Neural cell (in vitro differentiated cells): Measurements from ENCODE around the gene SLC25A22. TPM values are rescaled to one million over a fixed set of nuclear protein-coding genes. Genes with fewer than 3 reads are reported as not detected.

ENCODE experiments used
- H2AFZ ChIP-seq: fragments of 200-600, 300-800 bp; sonication (generic), shearing (Covaris generic); 2 replicates; pipeline ENCODE4 v1.6.0; 2014; ENCODE audit warnings: low read depth, mild to moderate bottlenecking, antibody characterized with exemption, low read length, moderate library complexity
- H3F3A ChIP-seq: fragments of 200-600 bp; shearing (Covaris generic); 2 replicates; pipeline ENCODE4 v1.6.1; 2016; ENCODE audit warnings: mild to moderate bottlenecking, moderate library complexity, mixed read lengths, antibody characterized with exemption, low read length; ENCODE audit not compliant: insufficient read depth, poor library complexity, severe bottlenecking
- H3K27ac ChIP-seq: fragments of 200-600, 300-800 bp; sonication (generic), shearing (Covaris generic); 2 replicates; pipeline ENCODE4 v1.5.1; 2014; ENCODE audit warnings: mild to moderate bottlenecking, low read length, moderate library complexity
- H3K27me3 ChIP-seq: fragments of 300-800, 200-600 bp; sonication (generic), shearing (Covaris generic); 2 replicates; pipeline ENCODE4 v1.6.0; 2014; ENCODE audit warnings: mild to moderate bottlenecking, low read depth, low read length, moderate library complexity; ENCODE audit not compliant: insufficient read depth
- H3K36me3 ChIP-seq: fragments of 300-800, 200-600 bp; sonication (generic), shearing (Covaris generic); 2 replicates; pipeline ENCODE4 v1.5.1; 2014; ENCODE audit warnings: mild to moderate bottlenecking, antibody characterized with exemption, low read length, moderate library complexity; ENCODE audit not compliant: insufficient read depth
- H3K4me2 ChIP-seq: fragments of 300-800, 200-600 bp; sonication (generic), shearing (Covaris generic); 2 replicates; pipeline ENCODE4 v1.6.0; 2014; ENCODE audit warnings: mild to moderate bottlenecking, low read length
- H3K4me3 ChIP-seq: fragments of 300-800, 200-600 bp; sonication (generic), shearing (Covaris generic); 2 replicates; pipeline ENCODE4 v1.5.1; 2014; ENCODE audit warnings: mild to moderate bottlenecking, low read length, moderate library complexity
- H3K79me2 ChIP-seq: fragments of 200-600 bp; shearing (Covaris generic); replicated peaks from 2 replicates; pipeline ENCODE4 v1.6.0; 2014; ENCODE audit warnings: mild to moderate bottlenecking, low read length, moderate library complexity; ENCODE audit not compliant: insufficient read depth
- H3K9ac ChIP-seq: fragments of 300-800, 200-600 bp; sonication (generic), shearing (Covaris generic); 2 replicates; pipeline ENCODE4 v1.6.1; 2016; ENCODE audit warnings: mild to moderate bottlenecking, low read length, mixed read lengths
- H3K9me2 ChIP-seq: fragments of 200-600 bp; shearing (Covaris generic); 2 replicates; pipeline ENCODE4 v1.6.1; 2016; ENCODE audit warnings: mild to moderate bottlenecking, low read length, mixed read lengths; ENCODE audit not compliant: insufficient read depth
- H3K9me3 ChIP-seq: fragments of 200-600, 300-800 bp; sonication (generic), shearing (Covaris generic); 2 replicates; pipeline ENCODE4 v1.6.1; 2016; ENCODE audit warnings: mild to moderate bottlenecking, mixed run types, low read length, moderate library complexity, mixed read lengths
- H4K20me1 ChIP-seq: fragments of 200-600 bp; shearing (Covaris generic); 2 replicates; pipeline ENCODE4 v1.6.1; 2016; ENCODE audit warnings: mild to moderate bottlenecking, mixed run types; ENCODE audit not compliant: insufficient read depth
- EP300 ChIP-seq: fragments of 450-650 bp; conservative IDR thresholded peaks from 2 replicates; pipeline ENCODE4 v1.6.1; 2014; ENCODE audit warnings: antibody characterized with exemption, mild to moderate bottlenecking, moderate library complexity; ENCODE audit not compliant: poor library complexity, severe bottlenecking
- EZH2 ChIP-seq: fragments of 200-600, 300-800 bp; shearing (Covaris generic), sonication (generic); IDR thresholded peaks from 2 replicates; pipeline ENCODE4 v1.6.1; 2014; ENCODE audit warnings: antibody characterized with exemption, low read length, borderline replicate concordance, mild to moderate bottlenecking; ENCODE audit not compliant: insufficient read depth, poor library complexity, severe bottlenecking
- MXI1 ChIP-seq: fragments of 450-650 bp; conservative IDR thresholded peaks from 2 replicates; pipeline ENCODE4 v1.6.1; 2014; ENCODE audit warnings: antibody characterized with exemption, mild to moderate bottlenecking; ENCODE audit not compliant: poor library complexity, severe bottlenecking
- POLR2AphosphoS5 ChIP-seq: IDR thresholded peaks from 2 replicates; pipeline ENCODE4 v1.6.1; 2012
- RAD21 ChIP-seq: fragments of 450-650 bp; conservative IDR thresholded peaks from 2 replicates; pipeline ENCODE4 v1.6.1; 2014; ENCODE audit warnings: antibody characterized with exemption, mild to moderate bottlenecking, moderate library complexity
- SMC3 ChIP-seq: fragments of 450-650 bp; conservative IDR thresholded peaks from 2 replicates; pipeline ENCODE4 v1.6.1; 2014; ENCODE audit warnings: antibody characterized with exemption, mild to moderate bottlenecking, moderate library complexity; ENCODE audit not compliant: poor library complexity
- TAF1 ChIP-seq: IDR thresholded peaks from 2 replicates; pipeline ENCODE4 v1.6.1; 2012; ENCODE audit warnings: low read depth
- polyA plus RNA-seq: library from polyadenylated mRNA; depleted of rRNA; stranded (reverse); fragments of >200 nt; gene quantifications from 2 replicates; pipeline ENCODE4 v1.2.3, GENCODE V29; 2014
- TF ChIP-seq, protein P1 (sequence below): IDR thresholded peaks from 2 replicates; pipeline ENCODE4 v1.6.1; 2012; ENCODE audit warnings: borderline replicate concordance
- TF ChIP-seq, protein P2 (sequence below): fragments of 450-650 bp; IDR thresholded peaks from 2 replicates; pipeline ENCODE4 v1.5.1; 2014; ENCODE audit warnings: antibody characterized with exemption, mild to moderate bottlenecking, moderate library complexity; ENCODE audit not compliant: poor library complexity, severe bottlenecking

The SLC25A22 gene
- polyA plus RNA-seq, 1 donor from 2014 or later, result 40.9 TPM

DNA sequence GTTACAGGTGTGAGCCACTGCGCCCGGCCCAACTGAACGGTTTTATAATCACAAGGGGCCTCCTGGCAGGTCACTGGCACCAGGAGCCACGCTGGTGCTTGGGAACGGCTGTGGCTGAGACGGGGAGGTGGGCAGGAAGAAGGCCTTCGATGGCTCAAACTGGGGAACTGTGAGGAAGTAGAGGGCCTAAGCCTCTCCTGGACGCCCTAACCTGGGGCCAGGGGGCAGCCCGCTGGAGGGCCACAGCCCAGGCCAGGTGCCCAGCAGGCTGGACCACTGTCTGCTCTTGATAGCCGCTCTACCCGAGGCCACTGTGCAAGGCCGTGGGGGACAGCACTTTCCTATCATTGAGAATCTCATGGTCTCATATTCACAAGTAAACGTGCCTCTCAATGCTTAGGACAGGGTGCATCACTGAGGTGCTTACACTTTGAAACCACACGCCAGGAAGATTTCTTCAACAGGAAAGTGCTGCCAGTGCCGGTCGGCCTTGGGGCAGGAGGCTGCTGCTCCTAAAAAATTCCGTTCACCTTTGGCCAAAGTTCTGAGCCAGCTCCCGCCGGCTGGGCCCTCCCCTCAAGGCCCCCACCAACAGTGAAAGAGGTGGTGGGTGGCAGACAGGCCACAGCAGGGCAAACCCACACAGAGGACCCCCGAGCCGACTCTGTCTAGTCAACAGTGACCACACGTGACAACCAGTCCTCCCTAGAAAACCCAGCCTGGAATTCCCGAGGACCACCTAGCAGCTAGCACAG, 28.0 kb downstream of the SLC25A22 start:
- H3K79me2 ChIP-seq, result peaks cover 7% of the 10 kb centered on the region
- H3K9me3 ChIP-seq, result no peaks in the 10 kb centered on the region
- H3K36me3 ChIP-seq, result no peaks in the 10 kb centered on the region
- TF ChIP-seq RAD21, result no peak
- no peak for TF ChIP-seq POLR2AphosphoS5
- TF ChIP-seq, protein P1, sequence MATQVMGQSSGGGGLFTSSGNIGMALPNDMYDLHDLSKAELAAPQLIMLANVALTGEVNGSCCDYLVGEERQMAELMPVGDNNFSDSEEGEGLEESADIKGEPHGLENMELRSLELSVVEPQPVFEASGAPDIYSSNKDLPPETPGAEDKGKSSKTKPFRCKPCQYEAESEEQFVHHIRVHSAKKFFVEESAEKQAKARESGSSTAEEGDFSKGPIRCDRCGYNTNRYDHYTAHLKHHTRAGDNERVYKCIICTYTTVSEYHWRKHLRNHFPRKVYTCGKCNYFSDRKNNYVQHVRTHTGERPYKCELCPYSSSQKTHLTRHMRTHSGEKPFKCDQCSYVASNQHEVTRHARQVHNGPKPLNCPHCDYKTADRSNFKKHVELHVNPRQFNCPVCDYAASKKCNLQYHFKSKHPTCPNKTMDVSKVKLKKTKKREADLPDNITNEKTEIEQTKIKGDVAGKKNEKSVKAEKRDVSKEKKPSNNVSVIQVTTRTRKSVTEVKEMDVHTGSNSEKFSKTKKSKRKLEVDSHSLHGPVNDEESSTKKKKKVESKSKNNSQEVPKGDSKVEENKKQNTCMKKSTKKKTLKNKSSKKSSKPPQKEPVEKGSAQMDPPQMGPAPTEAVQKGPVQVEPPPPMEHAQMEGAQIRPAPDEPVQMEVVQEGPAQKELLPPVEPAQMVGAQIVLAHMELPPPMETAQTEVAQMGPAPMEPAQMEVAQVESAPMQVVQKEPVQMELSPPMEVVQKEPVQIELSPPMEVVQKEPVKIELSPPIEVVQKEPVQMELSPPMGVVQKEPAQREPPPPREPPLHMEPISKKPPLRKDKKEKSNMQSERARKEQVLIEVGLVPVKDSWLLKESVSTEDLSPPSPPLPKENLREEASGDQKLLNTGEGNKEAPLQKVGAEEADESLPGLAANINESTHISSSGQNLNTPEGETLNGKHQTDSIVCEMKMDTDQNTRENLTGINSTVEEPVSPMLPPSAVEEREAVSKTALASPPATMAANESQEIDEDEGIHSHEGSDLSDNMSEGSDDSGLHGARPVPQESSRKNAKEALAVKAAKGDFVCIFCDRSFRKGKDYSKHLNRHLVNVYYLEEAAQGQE, result no peak
- no peak for TF ChIP-seq EZH2
- no peak for TF ChIP-seq TAF1
- TF ChIP-seq, protein P2, sequence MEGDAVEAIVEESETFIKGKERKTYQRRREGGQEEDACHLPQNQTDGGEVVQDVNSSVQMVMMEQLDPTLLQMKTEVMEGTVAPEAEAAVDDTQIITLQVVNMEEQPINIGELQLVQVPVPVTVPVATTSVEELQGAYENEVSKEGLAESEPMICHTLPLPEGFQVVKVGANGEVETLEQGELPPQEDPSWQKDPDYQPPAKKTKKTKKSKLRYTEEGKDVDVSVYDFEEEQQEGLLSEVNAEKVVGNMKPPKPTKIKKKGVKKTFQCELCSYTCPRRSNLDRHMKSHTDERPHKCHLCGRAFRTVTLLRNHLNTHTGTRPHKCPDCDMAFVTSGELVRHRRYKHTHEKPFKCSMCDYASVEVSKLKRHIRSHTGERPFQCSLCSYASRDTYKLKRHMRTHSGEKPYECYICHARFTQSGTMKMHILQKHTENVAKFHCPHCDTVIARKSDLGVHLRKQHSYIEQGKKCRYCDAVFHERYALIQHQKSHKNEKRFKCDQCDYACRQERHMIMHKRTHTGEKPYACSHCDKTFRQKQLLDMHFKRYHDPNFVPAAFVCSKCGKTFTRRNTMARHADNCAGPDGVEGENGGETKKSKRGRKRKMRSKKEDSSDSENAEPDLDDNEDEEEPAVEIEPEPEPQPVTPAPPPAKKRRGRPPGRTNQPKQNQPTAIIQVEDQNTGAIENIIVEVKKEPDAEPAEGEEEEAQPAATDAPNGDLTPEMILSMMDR, result no peak
- TF ChIP-seq EP300, result no peak
- TF ChIP-seq MXI1, result no peak
- no peak for TF ChIP-seq SMC3
- no peak overlapping the region for H3K4me2 ChIP-seq
- no peaks in the 10 kb centered on the region for H3F3A ChIP-seq
- no peaks in the 10 kb centered on the region for H3K9me2 ChIP-seq
- H3K9ac ChIP-seq, result no peak overlapping the region
- no peak overlapping the region for H3K27ac ChIP-seq
- no peaks in the 10 kb centered on the region for H4K20me1 ChIP-seq
- no peak overlapping the region for H2AFZ ChIP-seq
- no peak overlapping the region for H3K4me3 ChIP-seq
- H3K27me3 ChIP-seq, result no peaks in the 10 kb centered on the region

DNA sequence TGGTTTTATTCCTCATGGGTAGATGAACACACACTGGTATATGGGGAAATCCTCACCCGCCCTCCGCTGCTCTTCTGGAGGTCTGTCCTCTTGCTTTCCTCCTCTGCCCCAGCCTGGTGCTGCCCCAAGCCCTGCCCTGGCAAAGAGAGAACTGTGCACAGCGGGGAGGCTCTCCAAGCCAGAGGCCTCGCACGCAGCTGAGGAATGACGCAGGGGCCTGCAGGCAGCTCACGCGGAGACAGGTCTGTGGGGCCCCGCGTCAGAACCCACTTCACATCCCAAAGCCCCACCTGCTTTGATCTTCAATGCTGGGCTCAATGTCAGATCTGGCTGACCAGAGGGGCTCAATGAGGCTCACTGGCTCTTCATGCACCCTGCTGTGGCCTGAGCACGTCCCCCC, 30.8 kb downstream of the SLC25A22 start:
- Histone ChIP-seq H3K9me2 (no peaks in the 10 kb centered on the region), H3K9ac (no peak overlapping the region), H3K4me3 (no peak overlapping the region), H3K4me2 (no peak overlapping the region), H3K27ac (no peak overlapping the region), H3K27me3 (no peaks in the 10 kb centered on the region), H3K9me3 (no peaks in the 10 kb centered on the region), H3K36me3 (no peaks in the 10 kb centered on the region), H3K79me2 (no peaks in the 10 kb centered on the region), H4K20me1 (no peaks in the 10 kb centered on the region), H3F3A (no peaks in the 10 kb centered on the region), H2AFZ (no peak overlapping the region)
- no peak for TF ChIP-seq MXI1
- no peak for TF ChIP-seq EP300
- TF ChIP-seq POLR2AphosphoS5, result no peak
- no peak for TF ChIP-seq RAD21
- TF ChIP-seq SMC3, result no peak
- TF ChIP-seq EZH2, result no peak
- no peak for TF ChIP-seq TAF1
- TF ChIP-seq, protein P2, result no peak
- TF ChIP-seq, protein P1, result no peak
